HL-60 (cell line): ENCODE results near the gene DMRTB1.

Source experiments
- CTCF ChIP-seq: IDR thresholded peaks from one replicate; pipeline ENCODE4 v1.5.1; 2011; ENCODE audit warnings: low read length, control low read depth, inconsistent platforms; ENCODE audit not compliant: insufficient read depth
- POLR2AphosphoS5 ChIP-seq: IDR thresholded peaks from 2 replicates; pipeline ENCODE4 v1.6.1; 2012; ENCODE audit warnings: low read depth

DNA sequence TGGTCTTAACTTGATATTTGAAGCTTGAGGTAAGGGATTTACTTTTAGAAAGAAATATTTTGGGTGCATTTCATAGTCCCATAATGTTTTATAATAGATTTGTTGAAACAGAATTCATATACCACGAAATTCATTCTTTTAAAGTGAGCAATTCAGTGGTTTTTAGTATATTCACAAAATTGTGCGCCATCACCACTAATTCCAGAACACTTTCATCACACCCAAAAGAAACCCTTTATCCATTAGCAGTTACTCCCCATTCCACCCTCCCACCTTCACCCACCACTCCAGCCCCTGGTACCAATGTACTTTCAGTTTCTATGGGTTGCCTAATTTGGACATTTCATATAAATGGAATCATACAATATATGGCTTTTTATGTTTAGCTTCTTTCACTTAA is 38.9 kb upstream of the DMRTB1 start:
- TF ChIP-seq CTCF: no peak
- TF ChIP-seq POLR2AphosphoS5: no peak
